Muscle of back (tissue), 11 donors: Measurements from ENCODE around the gene BBX. TPM values are rescaled to one million over a fixed set of nuclear protein-coding genes. Genes with fewer than 3 reads are reported as not detected.
A peak's percentile ranks its signal among the peaks of the same experiment; 100 is the strongest.

Experiments
- DNase-seq, 3 donors: peaks; one replicate each; pipeline versions ENCODE4 v3.0.0 to v3.0.0-alpha.2; 2013
- polyA plus RNA-seq, 10 donors: library from polyadenylated mRNA; unstranded; fragments of 120-200 nt; gene quantifications; one replicate each; pipeline ENCODE4 v1.2.1, GENCODE V29; 2013; ENCODE audit not compliant: insufficient read length in 10 of 10

Gene BBX
- polyA plus RNA-seq, 10 donors, result 30.2 to 52.6 (median 39.7) TPM

DNA sequence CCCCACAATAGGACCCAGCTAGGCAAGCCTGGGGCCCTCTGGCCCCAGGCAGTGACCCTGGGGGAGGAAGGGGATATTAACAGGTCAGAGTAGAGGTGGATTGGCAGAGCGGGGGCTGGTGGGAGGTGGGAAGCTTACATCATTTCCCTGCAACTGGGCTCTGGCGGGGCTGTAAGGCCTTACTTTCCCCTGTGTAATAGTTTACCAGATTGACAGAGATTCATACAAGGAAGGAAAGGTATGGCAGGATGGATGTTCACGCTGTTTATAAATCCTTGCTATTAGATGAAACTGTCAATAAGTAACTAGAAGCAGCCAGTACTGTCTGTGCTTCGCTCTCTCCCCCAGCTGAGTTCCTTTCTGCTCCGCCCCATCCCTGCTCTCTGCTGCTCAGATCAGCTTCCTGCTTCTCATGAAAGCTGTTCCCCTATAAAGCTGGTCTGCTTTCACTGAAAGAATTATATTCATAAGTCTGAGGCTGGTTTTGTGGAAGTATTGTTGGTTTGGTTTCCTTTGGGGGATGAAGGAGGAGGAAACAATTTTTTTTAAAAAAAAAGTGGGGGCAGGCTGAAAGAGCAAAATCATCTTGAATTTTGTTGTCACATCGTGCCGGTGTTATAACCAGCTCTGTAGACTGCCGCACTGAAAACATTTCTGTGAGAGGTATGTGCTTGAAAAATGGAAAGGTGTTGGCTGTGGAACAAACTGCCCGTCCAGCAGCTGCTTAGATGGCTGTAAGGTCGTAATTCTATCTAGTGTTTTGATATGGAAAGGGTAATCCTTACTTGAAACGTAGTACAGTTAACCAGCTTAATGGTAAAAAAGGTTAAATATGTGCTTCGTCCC, 76.4 kb downstream of the BBX start:
- DNase-seq, result peak; percentile 56 to 86 (median 70)

DNA sequence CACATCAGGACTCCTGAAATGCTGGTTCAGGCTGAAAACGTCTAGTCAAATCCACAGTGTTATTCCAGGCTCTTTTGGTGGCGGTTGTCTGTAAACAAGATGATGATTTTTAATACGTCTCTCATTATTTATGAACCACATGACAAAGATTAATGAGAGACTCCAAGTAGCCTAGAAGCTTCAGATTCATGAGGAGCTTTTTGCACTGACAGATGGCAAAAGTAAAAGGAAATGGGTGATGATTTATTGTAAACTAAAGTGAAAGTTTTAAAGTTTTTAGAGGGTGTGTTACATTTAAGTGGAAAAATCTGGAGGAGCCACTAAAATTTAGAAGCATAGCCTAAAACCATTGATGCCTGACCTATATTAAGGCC, 77.0 kb downstream of the BBX start:
- peak in 2 of 3 donors; percentile 18 to 21 for DNase-seq

DNA sequence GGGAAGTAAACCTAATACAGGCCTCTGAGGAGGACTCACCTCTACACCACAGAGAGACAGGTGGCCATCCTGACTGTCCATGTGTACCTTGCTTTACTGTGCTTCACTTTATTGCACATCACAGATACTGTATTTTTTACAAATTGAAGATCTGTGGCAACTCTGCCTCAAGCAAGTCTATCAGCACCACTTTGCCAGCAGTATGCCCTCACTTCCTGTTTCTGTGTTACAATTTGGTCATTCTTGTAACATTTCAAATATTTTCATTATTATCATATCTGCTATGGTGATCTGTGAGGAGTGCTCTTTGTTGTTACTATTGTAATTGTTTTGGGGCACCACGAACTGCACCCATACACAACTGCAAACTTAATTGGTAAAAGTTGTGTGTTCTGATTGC, 78.0 kb downstream of the BBX start:
- no peak for DNase-seq

DNA sequence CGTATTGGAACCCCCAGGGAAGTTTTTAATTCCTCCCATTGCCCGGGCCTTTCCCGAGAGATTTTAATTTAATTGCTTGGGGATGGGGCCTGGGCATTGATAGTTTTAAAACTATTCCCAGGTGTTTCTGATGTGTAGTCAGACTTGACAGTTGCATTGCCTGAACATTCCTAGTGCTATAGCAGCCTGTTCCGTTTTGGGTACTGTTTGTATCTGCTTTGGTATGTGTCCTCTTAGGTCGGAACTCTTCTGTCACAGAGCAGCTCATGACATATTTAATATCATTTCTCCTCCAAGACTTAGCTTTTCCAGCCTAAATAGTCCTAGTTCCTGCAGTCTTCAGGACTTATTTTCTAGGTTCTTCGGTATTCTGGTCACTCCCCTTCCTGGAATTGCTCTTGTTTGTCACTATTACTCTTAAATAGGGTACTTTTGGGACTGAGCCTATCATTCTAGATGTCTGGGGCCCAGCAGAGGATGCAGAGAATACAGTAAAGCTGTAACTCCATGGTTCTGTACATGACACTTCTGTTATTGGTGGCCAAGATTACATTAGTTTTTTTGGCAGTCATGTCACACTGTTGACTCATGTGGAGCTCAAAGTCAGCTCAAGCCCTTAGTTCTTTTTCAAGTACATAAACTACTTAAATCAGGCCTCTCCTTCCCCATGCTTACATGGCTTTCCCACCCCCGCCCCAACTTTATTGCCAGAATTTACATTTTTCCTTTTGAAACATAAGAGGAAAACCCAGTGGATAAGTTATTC, 81.5 kb downstream of the BBX start:
- DNase-seq, result peak; percentile 40 to 69 (median 48)

DNA sequence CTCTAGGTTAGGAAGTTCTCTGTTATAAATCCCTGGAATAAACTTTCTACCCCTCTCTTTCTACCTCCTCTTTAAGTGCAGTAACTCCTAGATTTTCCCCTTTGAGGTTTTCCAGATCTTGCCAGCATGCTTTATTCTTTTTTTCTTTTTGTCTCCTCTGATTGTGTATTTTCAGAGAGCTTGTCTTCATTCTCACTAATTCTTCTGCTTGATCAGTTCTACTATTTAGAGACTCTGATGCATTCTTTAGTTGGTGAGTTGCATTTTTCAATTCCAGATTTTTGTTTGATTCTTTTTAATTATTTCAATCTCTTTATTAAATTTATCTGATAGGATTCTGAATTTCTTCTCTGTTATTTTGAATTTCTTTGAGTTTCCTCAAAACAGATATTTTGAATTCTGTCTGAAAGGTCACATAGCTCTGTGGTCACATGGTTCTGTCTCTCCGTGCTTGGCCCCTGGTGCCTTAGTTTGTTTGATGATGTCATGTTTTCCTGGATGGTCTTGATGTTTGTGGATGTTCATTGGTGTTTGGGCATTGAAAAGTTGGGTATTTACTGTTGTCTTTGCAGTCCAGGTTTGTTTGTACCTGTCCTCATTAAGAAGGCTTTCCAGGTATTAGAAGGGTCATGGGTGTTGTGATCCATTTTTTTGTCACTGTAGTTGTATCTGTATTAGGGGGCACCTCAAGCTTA, 89.2 kb downstream of the BBX start:
- DNase-seq, result no peak

DNA sequence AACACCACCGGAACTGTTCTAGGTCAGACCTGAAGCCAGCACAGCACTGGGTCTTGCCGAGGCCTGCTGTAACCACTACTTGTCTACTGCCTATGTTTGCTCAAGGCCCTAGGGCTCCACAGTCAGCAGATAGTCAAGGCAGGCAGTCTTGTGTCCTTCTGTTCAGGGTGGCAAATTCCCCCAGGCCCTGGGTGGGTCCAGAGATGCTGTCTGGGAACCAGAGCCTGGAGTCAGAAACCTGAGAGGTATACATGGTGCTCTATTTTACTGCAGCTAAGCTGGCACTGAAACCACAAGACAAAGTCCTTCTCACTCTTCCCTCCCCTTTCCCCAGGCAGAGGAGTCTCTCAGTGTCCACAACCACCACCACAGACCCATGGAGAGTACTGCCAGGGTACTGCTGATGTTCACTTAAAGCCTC, 89.9 kb downstream of the BBX start:
- no peak for DNase-seq

DNA sequence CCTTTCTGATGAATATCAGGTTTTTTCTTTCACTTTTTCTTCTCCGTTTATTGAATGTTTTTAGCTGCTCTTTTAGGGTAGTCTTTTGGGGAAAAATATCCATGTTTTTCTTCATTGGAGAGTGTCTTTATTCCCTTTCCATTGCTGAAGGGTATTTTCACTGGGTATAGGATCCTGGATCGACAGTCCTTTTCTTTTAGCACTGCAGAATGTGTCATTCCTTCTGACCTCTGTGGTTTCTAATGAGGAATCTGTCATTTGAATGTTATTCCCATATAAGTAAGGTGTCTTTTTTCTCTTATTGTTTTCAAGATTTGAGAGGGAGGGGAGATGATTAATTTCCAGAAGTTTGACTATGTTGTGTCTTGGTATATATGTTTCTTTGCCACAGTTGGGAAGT, 96.8 kb downstream of the BBX start:
- no peak for DNase-seq

DNA sequence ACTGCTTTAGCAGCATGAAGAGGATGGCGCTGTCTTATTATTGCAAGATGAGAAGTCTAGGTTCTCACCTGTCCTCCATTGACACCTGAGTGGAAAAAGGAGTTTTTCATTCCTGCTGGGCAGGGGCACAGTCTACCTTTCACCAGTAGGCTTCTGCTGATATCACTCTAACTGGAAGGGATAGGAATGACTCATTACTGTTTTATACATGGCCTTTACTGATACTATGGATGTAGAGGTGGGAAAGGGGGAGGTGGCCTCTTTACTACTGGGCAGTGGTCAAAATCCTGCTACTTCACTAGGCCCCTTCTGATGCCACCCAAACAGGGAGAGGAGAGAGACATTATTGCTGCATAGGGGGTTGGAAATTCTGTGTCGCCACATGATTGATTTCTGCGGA, 97.8 kb downstream of the BBX start:
- no peak for DNase-seq

DNA sequence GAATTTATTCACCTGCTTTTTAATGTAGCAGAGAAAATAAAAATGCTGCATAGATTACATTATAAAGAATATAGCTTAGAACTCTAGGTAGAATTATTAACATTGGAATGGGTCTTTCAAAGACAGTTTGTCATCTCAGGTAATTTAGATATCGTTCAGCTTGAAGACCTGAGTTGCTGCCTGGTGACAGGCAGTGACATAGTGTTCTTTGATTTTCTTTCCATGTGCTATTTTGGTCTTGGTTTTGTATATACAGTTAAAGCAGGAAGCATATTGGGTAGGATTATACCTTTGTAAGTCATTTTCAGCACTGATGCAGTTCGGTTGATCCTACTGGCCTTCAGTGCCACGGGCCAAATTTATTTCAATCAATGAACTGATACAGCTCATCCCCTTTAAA, 98.7 kb downstream of the BBX start:
- DNase-seq, result no peak

DNA sequence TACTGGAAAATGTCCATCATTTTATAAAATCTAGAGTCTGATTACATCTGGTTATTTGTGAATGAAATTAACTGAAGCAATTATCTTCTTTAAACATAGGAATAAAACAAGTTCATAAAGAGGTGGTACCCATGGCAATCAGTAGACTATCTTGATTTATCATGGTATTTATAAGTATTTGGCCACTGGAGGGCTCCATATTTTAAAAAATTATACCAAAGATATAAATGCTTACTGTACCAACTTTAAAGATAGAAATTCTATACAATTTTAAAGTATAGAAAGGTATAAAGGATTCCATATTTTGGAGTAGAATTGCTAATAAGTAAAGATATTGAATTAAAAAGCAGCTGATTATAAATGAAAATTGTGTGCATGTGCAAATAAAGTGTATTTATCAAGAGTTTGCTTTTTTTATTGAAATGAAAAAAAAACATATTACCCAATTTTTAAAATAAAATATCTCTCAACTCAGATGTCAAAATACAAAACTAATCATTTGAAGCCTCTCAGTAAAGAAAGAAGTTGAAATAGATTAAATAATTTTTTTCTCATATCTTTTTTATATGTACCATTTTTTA, 105.3 kb downstream of the BBX start:
- no peak for DNase-seq

DNA sequence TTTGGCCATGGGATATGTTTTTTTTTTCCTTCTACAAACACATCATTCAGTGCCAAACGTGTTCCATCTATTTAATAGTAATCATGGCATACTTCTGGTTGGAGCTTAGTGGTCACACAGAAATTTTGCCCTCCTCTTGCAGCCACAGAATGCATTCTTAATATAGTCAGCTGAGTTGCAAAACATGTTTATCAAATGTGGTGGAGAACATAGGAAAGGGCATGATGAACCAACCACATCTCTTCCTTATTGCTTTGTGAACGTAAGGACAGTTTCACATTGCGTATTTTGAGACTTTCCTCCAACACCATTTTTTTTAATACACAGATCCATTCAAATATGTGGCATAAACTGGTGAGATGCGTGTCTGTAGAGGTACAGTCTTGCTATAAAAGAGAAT, 106.8 kb downstream of the BBX start:
- no peak for DNase-seq

DNA sequence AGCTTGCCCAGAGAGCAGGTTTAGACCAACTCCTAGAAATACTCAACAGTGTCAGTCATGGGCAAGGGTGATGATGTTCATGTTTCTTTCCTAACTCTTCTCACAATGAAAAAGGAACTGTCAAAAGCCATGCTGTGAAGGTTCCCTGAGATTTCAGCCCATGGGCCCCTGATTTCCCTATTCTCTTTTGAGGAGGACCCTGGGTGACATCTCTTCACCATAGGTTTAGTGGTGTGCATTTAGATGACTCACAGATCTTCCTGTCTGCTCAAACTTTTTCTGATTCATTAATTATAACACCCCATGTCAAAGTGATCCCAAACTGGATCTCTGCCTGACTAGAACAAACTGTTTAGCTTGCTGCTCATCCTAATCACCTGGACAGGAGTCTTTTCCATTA, 108.0 kb downstream of the BBX start:
- no peak for DNase-seq

DNA sequence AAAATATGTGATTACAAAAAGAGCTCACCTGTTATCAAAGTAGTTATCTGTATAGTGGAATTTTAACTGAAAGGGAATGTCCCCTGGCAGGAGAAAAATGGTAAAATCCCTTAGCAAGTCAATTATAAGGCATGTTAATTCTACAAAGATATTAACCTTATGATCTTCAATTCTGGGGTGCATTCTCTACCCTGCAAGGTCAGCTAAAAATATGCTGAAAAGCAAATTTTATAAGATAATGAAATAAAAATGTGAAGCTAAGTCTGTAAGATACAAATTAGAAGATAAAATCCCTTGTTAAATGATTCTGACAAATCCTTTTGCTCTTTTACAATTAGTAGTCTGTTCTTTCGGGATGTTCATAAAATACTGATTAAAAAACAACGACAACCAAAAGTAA, 109.8 kb downstream of the BBX start:
- no peak for DNase-seq

DNA sequence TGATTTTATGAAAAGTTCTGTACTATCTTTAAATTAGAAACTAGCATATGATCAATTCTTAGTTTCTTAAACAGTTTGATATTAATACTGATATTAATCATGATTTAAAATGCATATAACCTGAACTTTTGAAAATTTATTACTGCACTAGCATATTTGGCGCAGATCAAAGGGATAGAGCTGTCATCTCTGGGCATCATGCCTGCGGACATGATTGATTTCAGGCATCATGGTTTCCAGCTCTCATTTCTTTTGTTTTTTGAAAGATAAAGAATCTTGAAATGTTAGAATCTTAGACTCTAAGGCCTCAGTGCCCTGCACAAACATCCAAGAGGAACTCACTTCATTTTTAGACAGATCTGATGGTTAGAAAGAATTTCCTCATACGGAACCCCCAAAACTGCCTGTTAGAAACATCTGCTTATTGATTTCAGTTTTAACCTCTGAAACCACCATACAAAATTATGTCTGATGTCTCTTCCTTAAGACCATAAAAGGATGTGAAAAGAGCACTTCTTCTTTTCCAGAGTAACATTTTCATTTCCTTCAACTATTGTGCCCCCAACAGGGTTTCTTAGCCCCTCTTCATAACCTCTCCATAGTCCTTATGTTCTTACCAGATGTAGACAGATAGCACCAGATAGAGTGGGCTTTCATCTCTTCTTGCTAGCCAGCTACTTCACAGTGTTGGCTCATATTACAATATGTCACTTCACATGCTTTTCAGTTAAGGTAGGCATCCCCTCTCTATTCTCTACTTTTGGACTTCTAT, 110.8 kb downstream of the BBX start:
- no peak for DNase-seq

DNA sequence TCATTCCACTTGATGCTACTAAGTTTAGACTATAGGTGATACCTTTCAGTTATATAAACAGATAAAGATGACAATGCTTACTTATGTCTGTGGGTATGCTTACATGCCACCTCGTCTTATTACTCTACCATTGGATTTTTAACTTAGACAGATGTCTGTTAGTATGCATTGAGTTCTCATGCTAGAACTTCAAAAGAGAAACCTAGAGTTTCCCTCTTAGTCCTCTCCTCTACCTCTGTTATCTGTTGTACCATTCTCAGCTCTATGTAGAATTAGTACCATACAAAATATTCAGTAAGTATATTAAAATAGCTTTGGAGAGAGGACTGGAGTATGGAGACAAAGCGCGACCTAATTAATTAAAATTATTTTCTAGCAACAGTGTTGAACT, 111.3 kb downstream of the BBX start:
- DNase-seq, result no peak

DNA sequence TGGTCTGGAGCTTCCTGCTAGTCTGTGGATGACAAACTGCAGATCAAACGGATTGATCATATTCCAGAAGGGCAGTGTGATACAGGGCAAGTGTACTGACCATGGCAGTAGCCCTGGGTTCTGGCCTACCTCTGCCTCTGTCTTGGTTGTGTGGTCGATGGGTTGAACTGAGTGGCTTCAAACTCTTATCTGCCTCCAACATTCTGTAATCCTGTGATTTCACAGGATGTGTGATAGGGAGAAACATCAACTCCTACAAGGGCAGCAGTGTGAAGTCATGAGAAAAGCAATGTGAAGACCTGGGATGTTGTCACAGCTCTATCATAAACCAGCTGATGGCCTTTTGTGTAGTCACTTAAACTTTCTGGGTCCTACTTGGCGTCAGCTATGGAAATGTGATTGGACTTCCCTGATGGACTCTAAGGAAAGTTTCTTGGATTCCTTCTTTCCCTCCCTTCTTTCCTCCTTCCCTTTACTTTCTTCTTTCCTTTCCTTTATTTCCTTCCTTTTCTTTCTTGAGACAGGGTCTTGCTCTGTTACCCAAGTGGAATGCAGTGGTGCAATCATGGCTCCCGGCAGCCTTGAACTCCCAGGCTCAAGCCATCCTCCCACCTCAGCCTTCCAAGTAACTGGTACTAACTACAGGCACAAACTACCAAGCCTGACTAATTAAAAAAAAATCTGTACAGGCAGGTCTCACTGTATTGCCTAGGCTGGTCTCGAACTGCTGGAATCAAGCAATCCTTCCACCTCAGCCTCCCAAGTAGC, 114.8 kb downstream of the BBX start:
- no peak for DNase-seq

DNA sequence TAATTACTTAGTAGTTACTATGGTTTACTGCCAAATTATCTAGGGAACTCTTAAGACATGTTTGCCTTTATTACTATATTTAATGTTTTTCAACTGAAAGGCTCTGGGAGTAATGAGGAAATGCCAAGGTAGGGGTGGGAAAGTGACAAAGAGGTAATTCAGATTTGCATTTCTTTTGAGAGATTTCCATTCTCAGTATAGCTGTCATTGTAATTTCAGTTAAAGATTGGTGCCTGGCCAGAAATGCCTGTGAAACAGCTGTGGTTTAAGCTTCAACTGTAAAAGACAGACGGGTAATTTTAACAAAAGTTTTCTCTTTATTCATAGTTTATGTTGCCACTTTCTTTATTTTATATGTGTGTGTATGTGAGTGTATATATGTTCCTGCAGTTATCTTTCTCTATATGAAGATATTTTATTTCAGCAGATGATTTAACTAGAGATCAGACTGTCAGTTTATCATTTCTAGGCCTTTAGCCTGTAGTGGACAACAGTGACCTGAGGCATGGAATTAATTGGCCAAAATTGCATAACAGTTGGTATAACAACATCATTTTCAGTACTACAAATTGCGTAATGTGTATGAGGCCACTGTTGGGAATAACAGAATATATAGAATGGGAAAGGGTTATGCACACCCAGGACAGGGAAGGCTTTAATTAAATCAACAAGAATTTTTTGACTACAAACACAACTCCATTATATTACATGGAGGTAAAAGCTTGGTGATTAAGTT, 119.0 kb downstream of the BBX start:
- DNase-seq, result peak in 2 of 3 donors; percentile 28 to 61

DNA sequence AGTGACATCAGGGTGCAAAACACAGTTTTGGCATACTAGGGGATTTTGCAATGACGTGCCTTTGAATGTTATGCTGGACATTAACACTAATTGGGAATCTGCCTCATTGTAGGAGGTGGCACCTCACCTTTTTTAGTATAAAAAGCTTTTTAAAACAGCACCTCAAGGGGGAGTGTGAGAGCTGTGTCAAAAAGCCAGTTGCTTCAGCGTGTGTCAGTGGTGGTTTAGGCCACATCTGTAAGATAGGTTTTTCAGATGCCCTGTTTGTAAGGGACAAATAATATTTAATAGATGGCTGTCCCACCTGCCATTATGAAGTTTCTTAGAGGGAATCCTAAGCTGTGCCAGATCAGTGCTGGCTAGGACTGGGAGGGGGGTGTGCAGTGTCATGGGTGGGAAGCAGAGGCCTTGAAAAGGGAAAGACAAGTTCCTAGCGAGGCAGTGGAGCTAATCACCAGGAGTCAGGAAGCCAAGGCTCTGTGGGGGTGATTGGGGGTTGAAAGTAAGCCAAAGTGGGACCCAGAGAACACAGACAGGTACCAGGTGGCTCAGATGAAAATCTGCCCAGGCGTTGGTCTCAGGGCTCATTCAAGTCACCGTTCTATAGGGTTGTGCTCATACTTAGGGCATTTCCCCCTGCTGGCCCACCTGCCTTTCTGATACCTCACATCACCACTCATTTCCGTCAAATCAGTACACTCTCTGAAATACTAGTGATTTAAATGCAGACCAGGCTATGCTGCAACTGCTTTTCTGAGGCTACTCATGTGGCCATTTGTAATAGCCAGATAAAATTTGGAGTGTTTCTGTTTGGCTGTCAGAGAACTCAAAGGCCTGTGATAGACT, 120.5 kb downstream of the BBX start:
- DNase-seq, result no peak

DNA sequence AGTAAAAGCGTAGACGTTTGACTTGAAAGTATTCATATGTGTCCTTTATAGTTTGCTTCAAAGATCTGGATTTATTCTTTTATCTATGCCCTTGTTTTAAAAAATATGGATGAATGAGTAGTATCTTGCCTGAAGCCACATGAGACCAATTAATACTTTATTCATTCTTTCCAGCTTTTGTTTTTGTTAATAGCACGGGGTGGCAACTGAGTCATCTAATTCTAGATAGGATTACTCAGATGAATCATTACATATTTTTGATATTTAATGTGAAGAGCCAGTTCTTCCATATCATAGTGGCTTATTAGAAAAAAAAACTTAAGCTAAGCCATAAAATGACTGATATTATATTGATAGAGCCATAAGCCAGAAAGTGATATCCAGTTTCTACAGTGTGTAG, 121.9 kb downstream of the BBX start:
- DNase-seq, result no peak
